ENCODE measurements around the gene EGFR.

The EGFR gene

DNA sequence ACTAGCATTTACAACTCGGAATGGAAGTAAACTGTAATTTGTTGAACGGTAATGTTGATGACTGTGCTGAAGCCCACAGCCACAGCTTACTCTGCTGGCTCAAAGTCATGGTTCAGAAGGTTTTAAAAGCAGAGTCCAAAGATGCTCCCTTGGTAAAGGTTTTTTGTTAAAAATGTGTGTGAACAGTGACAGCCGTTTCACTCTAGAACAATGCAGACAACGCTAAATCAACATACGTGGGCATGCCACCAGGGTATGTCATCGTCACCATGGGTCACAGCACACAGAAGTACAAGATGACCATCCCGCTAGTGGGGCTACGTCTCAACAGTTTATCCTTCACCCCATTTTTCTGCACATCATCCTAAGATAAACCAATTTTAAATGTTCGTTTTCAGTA is 239.8 kb downstream of the EGFR start:
- DNase-seq = no peak

DNA sequence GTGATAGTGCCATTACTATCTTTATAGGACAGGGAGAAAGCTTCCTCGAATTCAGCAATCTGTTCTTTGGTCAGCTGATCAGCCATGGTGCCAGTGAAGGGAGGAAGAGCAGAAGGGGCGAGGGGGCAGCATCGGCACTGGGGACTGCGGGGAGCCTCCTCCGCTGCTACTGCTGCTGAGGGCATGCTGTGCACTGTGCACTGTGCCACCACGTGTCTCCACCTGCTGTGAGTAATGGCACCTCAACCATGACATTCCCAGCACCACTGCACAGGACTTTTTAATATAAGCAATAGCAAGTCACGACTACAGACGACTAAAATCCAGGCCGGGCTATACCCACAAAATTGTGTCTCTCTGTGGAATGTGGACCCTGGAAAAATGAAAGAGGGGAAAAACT is 241.4 kb downstream of the EGFR start:
- DNase-seq = no peak

DNA sequence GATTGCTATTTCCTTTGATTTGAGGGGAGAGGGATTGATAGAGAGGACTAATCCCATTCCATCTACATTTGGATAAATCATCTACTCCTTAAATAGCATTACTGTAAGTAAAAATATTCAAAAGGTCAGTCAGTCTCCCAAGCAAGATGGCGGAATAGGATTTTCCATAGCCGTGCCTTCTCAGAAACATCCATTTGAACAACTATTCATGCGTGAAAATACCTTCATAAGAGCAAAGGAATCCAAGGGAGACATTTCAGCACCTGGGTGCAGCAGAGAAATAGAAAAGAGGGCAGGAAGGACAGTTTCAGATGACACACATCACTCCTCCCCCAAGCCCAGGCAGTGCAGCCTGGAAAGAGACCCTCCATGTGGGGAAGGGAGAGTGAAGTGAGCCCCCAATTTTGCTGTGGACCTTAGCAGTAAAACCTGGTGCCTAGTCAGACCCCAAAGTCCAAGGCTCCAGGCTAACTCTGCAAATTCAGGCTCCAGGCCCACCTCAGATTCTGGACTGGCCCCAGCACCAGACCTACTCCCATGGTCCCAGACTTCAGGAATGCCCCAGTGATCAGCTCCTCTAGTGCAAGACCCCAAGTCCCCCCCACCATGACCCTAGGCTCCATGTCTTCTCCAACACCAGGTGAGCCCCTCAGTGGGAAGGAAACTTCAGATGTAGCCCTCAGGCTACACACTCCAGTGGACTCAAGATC is 242.0 kb downstream of the EGFR start:
- no peak for DNase-seq
